Bone marrow (tissue), 2 donors: ENCODE measurements around the gene POR.
"Not testable (repeated sequence)": the region's sequence is repeated elsewhere in the genome, so short reads cannot be mapped to it uniquely, and the experiment has no call there.

Experiments
- DNase-seq, 2 donors: peaks; one replicate each; lab custom pipeline; 2025; lab: John Stamatoyannopoulos, UW

Gene POR

DNA sequence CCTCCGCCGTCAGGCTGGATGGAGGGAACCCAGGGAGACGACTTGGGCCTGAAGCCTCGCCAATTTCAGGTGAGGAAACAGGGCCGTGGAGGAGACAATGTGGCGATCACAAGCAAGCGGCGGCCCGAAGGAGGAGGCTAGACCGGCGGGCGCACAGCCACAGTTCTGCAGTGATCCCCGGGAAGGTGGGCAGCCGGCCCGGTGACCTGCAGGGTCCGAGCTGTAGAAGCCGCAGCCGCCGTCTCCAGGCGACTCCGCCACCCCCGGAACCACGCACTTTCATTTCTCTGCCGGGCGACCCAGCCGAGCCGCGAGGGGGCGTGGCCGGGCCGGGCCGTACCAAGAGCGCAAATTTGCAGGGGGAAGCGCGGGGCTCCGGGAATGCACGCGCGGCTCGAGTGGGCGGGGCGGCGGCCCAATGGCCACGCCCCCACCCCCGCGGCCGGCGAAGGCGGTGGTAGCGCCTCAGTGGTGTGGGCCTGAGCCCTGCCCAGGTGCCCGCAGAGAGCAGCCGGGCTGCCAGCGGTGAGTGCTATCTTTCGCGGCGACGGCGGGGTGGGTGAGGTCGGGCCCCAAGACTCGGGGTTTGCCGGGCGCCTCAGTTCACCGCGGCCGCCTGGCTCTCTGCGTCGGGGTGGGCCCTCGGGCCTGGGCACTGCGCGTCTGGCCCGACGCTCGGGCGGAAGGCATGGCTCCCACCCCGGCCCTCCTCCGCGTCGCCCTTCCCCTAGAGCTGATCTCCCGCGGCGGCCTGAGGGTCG lies at the start of gene POR:
TSS of gene POR (plus strand) at position 501 of the 761 bp plus-strand sequence. CDS start 38,847 bp downstream, outside the sequence.
- peak; percentile 77 to 90 for DNase-seq

GRCh38 chr7:75866114-75866488 lies 48.9 kb upstream of the POR start:
- DNase-seq = no peak

GRCh38 chr7:75866489-75867389 lies 48.2 kb upstream of the POR start:
- DNase-seq = peak; percentile 27 to 32

- DNase-seq = no peak
Measured at GRCh38 chr7:75867390-75867717, 47.6 kb upstream of the POR start.

DNA sequence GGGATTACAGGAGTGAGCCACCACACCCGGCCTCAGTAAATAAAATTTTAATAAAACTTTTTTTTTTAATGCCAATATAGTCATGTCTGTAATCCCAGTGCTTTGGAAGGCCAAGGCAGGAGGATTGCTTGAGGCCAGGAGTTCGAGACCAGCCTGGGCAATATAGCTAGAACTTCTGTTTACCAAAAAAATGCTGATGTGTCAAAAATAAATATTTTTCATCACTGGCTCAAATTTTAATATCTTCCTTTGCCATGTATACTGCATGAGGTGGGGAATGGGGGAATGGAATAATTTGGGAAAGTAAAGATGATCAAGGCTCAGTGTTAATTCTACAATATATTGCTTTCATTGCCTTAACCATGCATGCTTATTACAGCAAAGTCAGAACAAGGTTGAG lies 46.8 kb upstream of the POR start:
- no peak for DNase-seq

- no peak for DNase-seq
Measured at GRCh38 chr7:75869776-75870379, 45.1 kb upstream of the POR start.

DNA sequence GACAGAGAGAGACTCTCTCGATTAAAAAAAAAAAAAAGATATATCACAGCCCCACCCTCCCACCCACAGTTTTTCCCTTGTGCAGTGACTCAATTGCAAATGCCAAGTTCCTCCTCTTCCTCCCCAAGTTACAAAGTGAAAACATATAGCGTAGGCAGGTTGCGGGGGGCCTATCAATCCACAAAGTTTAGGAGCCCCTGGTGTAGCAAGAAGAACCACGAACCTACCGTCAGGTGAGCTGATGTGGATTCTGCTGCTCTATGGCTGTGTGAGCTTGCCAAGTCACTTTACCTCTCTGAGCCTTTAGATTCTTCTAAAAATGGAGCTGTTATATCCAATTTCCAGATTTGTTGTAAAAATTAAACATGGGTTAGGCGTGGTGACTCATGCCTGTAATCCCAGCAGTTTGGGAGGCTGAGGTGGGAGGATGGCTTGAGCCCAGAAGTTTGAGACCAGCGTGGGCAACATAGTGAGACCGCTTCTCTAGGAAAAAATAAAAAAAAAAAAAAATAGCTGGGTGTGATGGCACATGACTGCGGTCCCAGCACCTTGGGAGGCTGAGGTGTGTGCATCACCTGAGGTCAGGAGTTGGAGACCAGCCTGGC lies 44.3 kb upstream of the POR start:
- DNase-seq = no peak

DNA sequence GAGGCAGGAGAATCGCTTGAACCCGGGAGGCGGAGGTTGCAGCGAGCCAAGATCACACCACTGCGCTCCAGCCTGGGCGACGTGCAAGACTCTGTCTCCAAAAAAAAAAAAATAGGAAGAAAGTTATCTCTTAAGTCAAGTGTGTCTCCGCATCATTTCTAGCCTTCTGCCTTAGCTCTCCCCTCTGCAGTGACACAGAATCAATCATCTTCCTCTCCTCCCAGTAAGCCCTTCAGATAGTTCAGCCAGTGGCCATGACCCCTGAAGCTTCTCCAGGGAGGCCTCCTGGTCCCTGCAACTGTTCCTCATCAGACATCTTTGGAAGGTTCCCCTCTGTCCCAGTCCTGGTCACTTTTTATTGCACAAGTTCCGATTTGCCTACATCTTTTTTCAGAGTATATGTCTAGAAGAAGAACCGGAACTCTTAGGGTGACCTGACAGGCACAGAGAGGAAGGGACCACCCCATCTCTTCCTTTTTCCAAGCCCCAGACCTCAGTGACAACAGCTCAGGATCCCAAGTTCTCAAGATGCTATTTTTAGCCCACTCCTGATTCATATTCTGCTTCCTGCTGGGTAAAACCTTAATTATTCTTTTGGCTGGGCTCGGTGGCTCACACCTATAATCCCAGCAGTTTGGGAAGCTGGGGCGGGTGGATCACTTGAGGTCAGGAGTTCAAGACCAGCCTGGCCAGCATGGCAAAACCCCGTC lies 42.7 kb upstream of the POR start:
- DNase-seq = no peak

DNA sequence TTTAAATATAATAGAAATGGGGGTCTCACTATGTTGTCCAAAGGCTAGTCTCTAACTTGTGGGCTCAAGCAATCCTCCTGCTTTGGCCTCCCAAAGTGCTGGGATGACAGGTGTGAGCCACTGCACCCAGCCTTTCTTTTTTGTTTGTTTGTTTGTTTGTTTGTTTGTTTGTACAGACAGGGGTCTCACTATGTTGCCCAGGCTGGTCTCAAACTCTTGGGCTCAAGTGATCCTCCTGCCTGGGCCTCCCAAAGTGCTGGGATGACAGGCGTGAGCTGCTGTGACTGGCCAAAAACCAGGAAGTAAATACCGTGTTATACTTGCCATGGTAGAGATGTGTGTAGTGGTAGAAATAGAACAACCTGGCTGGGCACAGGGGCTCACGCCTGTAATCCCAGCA lies 40.8 kb upstream of the POR start:
- DNase-seq = not testable (repeated sequence)

GRCh38 chr7:75875113-75876080 lies 39.6 kb upstream of the POR start:
- no peak for DNase-seq

DNA sequence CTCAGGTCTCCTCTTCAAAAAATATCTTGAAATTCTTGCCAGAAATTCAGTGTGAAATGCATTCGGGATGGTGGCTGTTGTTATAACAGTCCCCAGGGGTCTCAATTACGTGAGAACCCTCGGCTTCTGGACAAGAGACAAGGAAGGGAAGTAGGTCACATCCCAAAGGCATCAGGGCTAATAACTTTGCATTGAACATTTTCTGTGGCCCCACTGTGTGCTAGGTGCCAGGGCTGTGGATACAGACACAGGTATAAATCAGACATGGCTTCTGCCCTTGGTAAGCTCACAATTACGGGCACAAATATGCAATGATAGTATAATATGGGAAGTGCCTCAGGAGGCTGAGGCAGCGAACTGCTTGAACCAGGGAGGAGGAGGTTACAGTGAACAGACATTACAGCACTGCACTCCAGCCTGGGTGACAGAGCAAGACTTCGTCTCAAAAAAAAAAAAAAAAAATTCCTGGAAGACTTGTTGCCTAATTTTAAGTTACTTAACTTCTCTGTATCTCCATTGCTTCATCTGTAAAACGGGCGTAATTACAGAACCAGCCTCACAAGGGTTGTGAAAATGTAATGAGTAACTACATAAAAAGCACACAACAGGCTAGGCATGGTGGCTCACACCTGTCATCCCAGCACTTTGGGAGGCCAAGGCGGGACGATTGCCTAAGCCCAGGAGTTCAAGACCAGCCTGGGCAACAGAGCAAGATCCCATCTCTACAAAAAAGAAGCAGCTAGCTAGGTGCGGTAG lies 38.7 kb upstream of the POR start:
- DNase-seq = peak in 1 of 2 donors; percentile 11

DNA sequence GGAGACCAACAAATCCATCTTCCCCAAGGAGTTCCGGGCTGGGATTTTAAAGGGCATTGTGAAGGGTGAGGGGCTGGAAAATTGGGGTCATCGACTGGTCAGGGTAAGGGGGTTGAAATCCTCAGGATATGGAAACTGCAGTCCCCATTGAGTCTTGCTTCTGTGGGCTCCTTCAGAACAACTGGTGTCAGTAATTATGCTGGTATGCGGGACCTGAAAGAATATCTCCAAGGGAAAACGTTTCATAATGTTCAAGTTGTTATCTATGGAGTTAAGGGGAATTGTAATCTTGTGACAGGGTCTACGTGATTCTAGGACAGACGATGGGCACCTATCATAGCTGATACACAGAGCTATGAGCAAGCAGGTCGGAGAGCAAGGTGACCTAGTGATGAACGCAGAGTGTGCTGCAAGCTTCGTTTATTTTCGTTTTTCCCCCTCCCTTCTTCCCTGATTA lies 36.6 kb upstream of the POR start:
- peak in 1 of 2 donors; percentile 66 for DNase-seq

GRCh38 chr7:75878769-75879611 lies 36.0 kb upstream of the POR start, which contains the start of gene RHBDD2:
Gene RHBDD2 (plus strand): TSS chr7:75879034. CDS start chr7:75879083, 49 bp downstream.
- DNase-seq = peak; percentile 89 to 91

DNA sequence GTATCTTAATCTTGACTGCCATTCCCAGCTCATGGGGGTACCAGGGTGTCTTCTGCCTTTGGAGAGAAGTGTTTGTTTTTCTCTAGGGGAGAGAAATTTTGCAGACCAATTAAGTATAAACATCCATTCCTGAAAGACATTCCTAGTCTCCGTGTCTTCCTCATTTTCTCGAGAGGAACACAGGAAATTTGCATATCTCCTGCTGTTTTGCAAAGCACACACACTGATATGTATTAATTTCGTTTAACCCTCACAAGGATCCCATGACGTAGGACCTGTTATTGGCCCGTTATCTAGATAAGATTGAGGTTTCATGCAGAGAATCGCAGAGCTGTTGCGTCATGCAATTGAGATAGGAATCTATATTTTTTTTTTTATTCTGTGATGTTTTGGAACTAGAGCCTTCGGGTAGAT lies 35.2 kb upstream of the POR start:
- no peak for DNase-seq

DNA sequence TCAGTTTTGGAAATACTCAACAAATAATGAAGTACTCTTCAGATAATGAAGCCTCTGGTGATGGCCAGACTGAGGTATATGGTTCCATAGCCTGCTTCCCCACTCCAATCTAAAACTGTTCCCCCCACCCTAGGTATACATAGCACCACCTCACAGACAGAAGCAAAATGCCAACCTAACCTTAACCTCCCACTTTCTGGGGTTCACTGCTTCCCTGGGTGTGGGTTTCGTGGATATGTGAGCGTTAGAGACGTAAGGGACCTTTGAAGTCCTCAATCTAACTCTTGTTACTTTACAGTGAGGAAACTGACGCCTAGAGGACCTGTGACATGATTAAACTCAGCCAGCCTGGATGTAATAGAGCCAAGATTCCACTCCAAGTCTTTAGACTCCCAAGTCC lies 34.7 kb upstream of the POR start:
- DNase-seq = no peak

DNA sequence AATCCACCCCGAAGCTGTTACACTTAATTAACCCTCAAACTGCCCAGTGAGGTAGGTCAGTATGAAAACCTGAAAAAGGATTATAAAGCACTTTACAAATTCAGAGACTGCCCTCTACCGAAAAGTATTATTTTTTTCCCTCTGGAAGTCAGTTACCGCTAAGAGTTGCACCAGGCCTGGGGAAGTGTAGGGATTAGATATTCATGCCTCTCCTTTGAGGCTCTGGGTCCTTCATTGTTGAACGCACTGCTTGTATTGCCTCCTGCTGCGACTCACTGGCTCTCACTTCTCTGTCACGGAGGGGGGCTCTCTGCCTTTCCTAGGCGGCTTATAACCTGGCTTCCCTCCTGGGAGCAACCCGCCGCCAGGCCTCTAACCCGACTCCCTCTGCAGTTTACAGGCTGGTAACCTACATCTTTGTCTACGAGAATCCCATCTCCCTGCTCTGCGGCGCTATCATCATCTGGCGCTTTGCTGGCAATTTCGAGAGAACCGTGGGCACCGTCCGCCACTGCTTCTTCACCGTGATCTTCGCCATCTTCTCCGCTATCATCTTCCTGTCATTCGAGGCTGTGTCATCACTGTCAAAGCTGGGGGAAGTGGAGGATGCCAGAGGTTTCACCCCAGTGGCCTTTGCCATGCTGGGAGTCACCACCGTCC lies 33.4 kb upstream of the POR start:
- DNase-seq = no peak

- DNase-seq = not testable (repeated sequence)
Measured at GRCh38 chr7:75883265-75883824, 31.6 kb upstream of the POR start.

DNA sequence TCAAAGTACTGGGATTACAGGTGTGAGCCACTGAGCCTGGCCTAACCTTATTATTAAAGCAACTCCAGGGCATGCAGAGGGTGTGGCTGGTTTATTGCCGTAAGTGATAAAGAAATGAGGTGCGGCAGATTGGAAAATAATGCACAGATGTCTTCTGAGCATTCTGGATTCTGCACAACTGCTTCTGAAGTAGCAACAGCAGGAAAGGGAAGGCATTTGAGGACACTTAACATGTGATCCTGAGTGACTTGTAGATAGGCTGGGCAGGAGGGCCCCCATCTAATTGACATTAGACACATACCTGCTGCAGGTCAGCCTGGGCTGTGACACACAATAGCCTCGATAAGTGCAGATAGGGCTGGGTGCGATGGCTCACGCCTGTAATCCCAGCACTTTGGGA lies 30.5 kb upstream of the POR start:
- DNase-seq = no peak
